H1 (cell line): ENCODE measurements around the gene SBF2.

Experiments
- CBX8 ChIP-seq: fragments of 300-800, 300-1000 bp; sonication (generic); IDR thresholded peaks from 2 replicates; pipeline ENCODE4 v1.7.1; 2016; ENCODE audit warnings: low read depth, low read length, borderline replicate concordance
- CTCF ChIP-seq, 3 experiments: IDR thresholded peaks; 1 replicate in 2 of 3; 2 replicates in 1 of 3; pipeline versions ENCODE4 v1.5.1 to v1.6.1; 2011; ENCODE audit warnings: low read length in 3 of 3, mild to moderate bottlenecking in 3 of 3, inconsistent platforms in 2 of 3, low read depth in 1 of 3, moderate library complexity in 1 of 3; ENCODE audit not compliant: insufficient read depth in 1 of 3; ENCODE audit errors: control extremely low read depth in 1 of 3
- E2F6 ChIP-seq: IDR thresholded peaks from 2 replicates; pipeline ENCODE4 v1.6.1; 2012; ENCODE audit warnings: inconsistent platforms
- EZH2 ChIP-seq: fragments of 200-600 bp; sonication (generic); IDR thresholded peaks from 2 replicates; pipeline ENCODE4 v1.7.1; 2012; ENCODE audit warnings: low read depth, mild to moderate bottlenecking, moderate library complexity, low read length, inconsistent platforms; ENCODE audit not compliant: severe bottlenecking
- MAX ChIP-seq: IDR thresholded peaks from 2 replicates; pipeline ENCODE4 v1.6.1; 2012; ENCODE audit warnings: inconsistent platforms
- POLR2AphosphoS5 ChIP-seq: IDR thresholded peaks from 2 replicates; pipeline ENCODE4 v1.6.1; 2011; ENCODE audit warnings: low read depth, low read length
- RAD21 ChIP-seq, 2 experiments: IDR thresholded peaks in 1 of 2; conservative IDR thresholded peaks in 1 of 2; 2 replicates each; pipeline ENCODE4 v1.6.1; 2011; ENCODE audit warnings: low read depth in 2 of 2, low read length in 2 of 2, improper control_type of control experiment in 1 of 2, inconsistent platforms in 1 of 2, mild to moderate bottlenecking in 1 of 2, moderate library complexity in 1 of 2
- SIN3A ChIP-seq, 2 experiments: IDR thresholded peaks in 1 of 2; conservative IDR thresholded peaks in 1 of 2; 2 replicates each; pipeline ENCODE4 v1.6.1; 2011 to 2012; ENCODE audit warnings: low read length in 2 of 2, improper control_type of control experiment in 1 of 2, low read depth in 1 of 2, mild to moderate bottlenecking in 1 of 2
- TBP ChIP-seq: IDR thresholded peaks from 2 replicates; pipeline ENCODE4 v1.6.1; 2011; ENCODE audit warnings: low read depth, low read length, improper control_type of control experiment

GRCh38 chr11:9962722-9963121 lies 331.3 kb downstream of the SBF2 start:
- TF ChIP-seq POLR2AphosphoS5 (no peak), RAD21 (IDR thresholded peaks at IDR 0.05 in 1 of 2, conservative IDR thresholded peaks at IDR 0.05 in 1 of 2; ENCODE audit: low read depth in 2 of 2, low read length in 2 of 2) (no peak), CTCF (IDR thresholded peaks at IDR 0.05; ENCODE audit: control extremely low read depth in 1 of 3, insufficient read depth in 1 of 3, low read depth in 1 of 3, low read length in 3 of 3) (no peak), MAX (no peak), SIN3A (conservative IDR thresholded peaks at IDR 0.05 in 1 of 2, IDR thresholded peaks at IDR 0.05 in 1 of 2; ENCODE audit: low read depth in 1 of 2, low read length in 2 of 2) (no peak), TBP (no peak), EZH2 (no peak), E2F6 (no peak), CBX8 (no peak)
